Panc1 (cell line): ENCODE data around the gene UBQLN1. TPM values are rescaled to one million over a fixed set of nuclear protein-coding genes. Genes with fewer than 3 reads are reported as not detected.

Source experiments
- ATAC-seq: fragments of 200-7000 bp; cut with Tn5 transposase; 2 replicates; pipeline ENCODE4 v1.9.1; 2020; ENCODE audit warnings: mild to moderate bottlenecking, moderate library complexity
- BruUV-seq: library from RNA; stranded (reverse); fragments of 400-500 nt; replicated peaks from 2 replicates; lab custom pipeline; 2021; lab: Mats Ljungman, UMichigan
- CTCF ChIA-PET: fragments of 300-600 bp; sonication (Branson Sonifier 250); formaldehyde crosslinking; loops from one replicate; lab custom pipeline; 2022; ENCODE audit warnings: antibody characterized with exemption; lab: Charles Lee
- POLR2A ChIA-PET: fragments of 300-600 bp; sonication (Branson Sonifier 250); formaldehyde crosslinking; loops from one replicate; lab custom pipeline; 2022; ENCODE audit warnings: antibody characterized with exemption; lab: Charles Lee
- DNase-seq: peaks from one replicate; pipeline ENCODE4 v3.0.0-alpha.2; 2010; ENCODE audit warnings: low read depth, low spot score
- H3K27ac ChIP-seq: 2 replicates; pipeline ENCODE4 v1.5.1; 2011; ENCODE audit warnings: mild to moderate bottlenecking, low read length, inconsistent platforms
- H3K27me3 ChIP-seq: fragments of 200-500 bp; sonication (Bioruptor generic); 2 replicates; pipeline ENCODE4 v1.6.0; 2014; ENCODE audit warnings: low read length, inconsistent platforms; ENCODE audit not compliant: control insufficient read depth, insufficient read depth
- H3K36me3 ChIP-seq: fragments of 200-500 bp; sonication (Bioruptor generic); 2 replicates; pipeline ENCODE4 v1.5.1; 2014; ENCODE audit warnings: inconsistent platforms, mild to moderate bottlenecking, low read length, moderate library complexity; ENCODE audit not compliant: control insufficient read depth, insufficient read depth
- H3K4me1 ChIP-seq: 2 replicates; pipeline ENCODE4 v1.5.1; 2011; ENCODE audit warnings: inconsistent platforms, mild to moderate bottlenecking, low read length, moderate library complexity; ENCODE audit not compliant: control insufficient read depth, insufficient read depth
- H3K4me3 ChIP-seq, 2 experiments: 2 replicates each; pipeline ENCODE4 v1.5.1; 2011 to 2012; ENCODE audit warnings: low read depth in 2 of 2, low read length in 2 of 2, mild to moderate bottlenecking in 2 of 2, inconsistent platforms in 1 of 2, moderate library complexity in 1 of 2
- H3K9me3 ChIP-seq: fragments of 200-500 bp; sonication (Bioruptor generic); 2 replicates; pipeline ENCODE4 v1.5.1; 2014; ENCODE audit warnings: low read depth, mild to moderate bottlenecking, inconsistent platforms, low read length, moderate library complexity; ENCODE audit not compliant: control insufficient read depth, insufficient read depth
- POLR2AphosphoS5 ChIP-seq: IDR thresholded peaks from 2 replicates; pipeline ENCODE4 v1.6.1; 2012; ENCODE audit warnings: mild to moderate bottlenecking, low read depth, low read length, moderate library complexity
- SIN3A ChIP-seq: IDR thresholded peaks from 2 replicates; pipeline ENCODE4 v1.6.1; 2012; ENCODE audit warnings: low read depth, mild to moderate bottlenecking, low read length, moderate library complexity, borderline replicate concordance; ENCODE audit not compliant: insufficient read depth
- TCF7L2 ChIP-seq: IDR thresholded peaks from 2 replicates; pipeline ENCODE4 v1.6.1; 2011; ENCODE audit warnings: mild to moderate bottlenecking, low read depth, low read length, inconsistent platforms
- in situ Hi-C: cut with HindIII; loops from 2 replicates; pipeline ENCODE4 v1.10.0; 2016; ENCODE audit warnings: low sequenced_read_pairs, low pct_unique_long_range_greater_than_20kb
- intact Hi-C: fragments of 100-400 bp; cut with micrococcal nuclease; formaldehyde crosslinking; loops from one replicate; pipeline ENCODE4 v1.10.0; 2022; ENCODE audit not compliant: unreplicated experiment
- total RNA-seq: library from RNA; stranded (reverse); gene quantifications from one replicate; pipeline ENCODE4 v1.2.1, GENCODE V29; 2021; ENCODE audit not compliant: unreplicated experiment
- TF ChIP-seq, protein P1 (sequence below), 2 experiments: IDR thresholded peaks; 2 replicates each; pipeline ENCODE4 v1.6.1; 2011 to 2012; ENCODE audit warnings: low read depth in 2 of 2, control low read depth in 1 of 2, low read length in 1 of 2, mild to moderate bottlenecking in 1 of 2, moderate library complexity in 1 of 2; ENCODE audit not compliant: insufficient read depth in 1 of 2
- TF ChIP-seq, protein P2 (sequence below): fragments of 450-650 bp; IDR thresholded peaks from 2 replicates; pipeline ENCODE4 v1.5.1; 2017; ENCODE audit warnings: mild to moderate bottlenecking

The UBQLN1 gene
- total RNA-seq, 1 experiment from 2014 or later = 92.8 TPM

DNA sequence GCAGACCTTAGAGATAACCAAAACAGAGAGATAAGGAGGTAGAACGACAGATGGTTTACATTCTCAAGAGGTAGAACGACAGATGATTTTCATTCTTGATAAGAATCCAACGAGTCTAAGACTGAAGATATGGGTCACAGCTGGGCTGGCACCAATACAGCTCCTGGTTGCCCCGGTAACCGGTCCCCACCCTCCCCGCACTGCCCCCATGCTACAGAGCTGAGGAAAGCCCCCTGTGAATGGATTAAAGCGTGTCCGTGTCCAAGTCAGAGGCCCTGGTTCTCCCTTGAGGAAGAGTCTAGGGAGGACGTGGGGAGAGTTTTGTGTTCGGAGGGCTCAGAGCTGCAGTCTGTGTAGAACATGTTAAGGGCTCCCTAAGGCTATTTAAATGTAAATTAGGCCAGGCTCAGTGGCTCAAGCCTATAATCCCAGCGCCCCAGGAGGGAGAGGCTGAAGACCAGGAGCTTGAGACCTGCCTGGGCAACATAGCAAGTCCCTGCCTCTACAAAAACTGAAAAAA, 76.8 kb downstream of the UBQLN1 start:
- H3K27me3 ChIP-seq = no peaks in the 10 kb centered on the region
- DNase-seq = no peak
- ATAC-seq = no peak
- POLR2A ChIA-PET = interaction anchor here (0.6 kb wide), 1 partner anchor 275 kb away, joined by 4 read pairs; no protein-coding TSS in a partner anchor
- no peak overlapping the region for H3K4me3 ChIP-seq
- H3K27ac ChIP-seq = no peak overlapping the region
- H3K36me3 ChIP-seq = no peaks in the 10 kb centered on the region
- H3K9me3 ChIP-seq = no peaks in the 10 kb centered on the region
- CTCF ChIA-PET = no interaction called here
- intact Hi-C loops (no loop called here), in situ Hi-C loops (no loop called here)
- H3K4me1 ChIP-seq = no peaks in the 10 kb centered on the region
- TF ChIP-seq SIN3A = no peak
- TF ChIP-seq, protein P1, sequence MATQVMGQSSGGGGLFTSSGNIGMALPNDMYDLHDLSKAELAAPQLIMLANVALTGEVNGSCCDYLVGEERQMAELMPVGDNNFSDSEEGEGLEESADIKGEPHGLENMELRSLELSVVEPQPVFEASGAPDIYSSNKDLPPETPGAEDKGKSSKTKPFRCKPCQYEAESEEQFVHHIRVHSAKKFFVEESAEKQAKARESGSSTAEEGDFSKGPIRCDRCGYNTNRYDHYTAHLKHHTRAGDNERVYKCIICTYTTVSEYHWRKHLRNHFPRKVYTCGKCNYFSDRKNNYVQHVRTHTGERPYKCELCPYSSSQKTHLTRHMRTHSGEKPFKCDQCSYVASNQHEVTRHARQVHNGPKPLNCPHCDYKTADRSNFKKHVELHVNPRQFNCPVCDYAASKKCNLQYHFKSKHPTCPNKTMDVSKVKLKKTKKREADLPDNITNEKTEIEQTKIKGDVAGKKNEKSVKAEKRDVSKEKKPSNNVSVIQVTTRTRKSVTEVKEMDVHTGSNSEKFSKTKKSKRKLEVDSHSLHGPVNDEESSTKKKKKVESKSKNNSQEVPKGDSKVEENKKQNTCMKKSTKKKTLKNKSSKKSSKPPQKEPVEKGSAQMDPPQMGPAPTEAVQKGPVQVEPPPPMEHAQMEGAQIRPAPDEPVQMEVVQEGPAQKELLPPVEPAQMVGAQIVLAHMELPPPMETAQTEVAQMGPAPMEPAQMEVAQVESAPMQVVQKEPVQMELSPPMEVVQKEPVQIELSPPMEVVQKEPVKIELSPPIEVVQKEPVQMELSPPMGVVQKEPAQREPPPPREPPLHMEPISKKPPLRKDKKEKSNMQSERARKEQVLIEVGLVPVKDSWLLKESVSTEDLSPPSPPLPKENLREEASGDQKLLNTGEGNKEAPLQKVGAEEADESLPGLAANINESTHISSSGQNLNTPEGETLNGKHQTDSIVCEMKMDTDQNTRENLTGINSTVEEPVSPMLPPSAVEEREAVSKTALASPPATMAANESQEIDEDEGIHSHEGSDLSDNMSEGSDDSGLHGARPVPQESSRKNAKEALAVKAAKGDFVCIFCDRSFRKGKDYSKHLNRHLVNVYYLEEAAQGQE (IDR thresholded peaks at IDR 0.05; ENCODE audit: insufficient read depth in 1 of 2, low read depth in 2 of 2, low read length in 1 of 2) = no peak
- TF ChIP-seq POLR2AphosphoS5 = no peak
- TF ChIP-seq TCF7L2 = no peak
- TF ChIP-seq, protein P2, sequence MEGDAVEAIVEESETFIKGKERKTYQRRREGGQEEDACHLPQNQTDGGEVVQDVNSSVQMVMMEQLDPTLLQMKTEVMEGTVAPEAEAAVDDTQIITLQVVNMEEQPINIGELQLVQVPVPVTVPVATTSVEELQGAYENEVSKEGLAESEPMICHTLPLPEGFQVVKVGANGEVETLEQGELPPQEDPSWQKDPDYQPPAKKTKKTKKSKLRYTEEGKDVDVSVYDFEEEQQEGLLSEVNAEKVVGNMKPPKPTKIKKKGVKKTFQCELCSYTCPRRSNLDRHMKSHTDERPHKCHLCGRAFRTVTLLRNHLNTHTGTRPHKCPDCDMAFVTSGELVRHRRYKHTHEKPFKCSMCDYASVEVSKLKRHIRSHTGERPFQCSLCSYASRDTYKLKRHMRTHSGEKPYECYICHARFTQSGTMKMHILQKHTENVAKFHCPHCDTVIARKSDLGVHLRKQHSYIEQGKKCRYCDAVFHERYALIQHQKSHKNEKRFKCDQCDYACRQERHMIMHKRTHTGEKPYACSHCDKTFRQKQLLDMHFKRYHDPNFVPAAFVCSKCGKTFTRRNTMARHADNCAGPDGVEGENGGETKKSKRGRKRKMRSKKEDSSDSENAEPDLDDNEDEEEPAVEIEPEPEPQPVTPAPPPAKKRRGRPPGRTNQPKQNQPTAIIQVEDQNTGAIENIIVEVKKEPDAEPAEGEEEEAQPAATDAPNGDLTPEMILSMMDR = no peak
- no TSS peak for BruUV-seq

DNA sequence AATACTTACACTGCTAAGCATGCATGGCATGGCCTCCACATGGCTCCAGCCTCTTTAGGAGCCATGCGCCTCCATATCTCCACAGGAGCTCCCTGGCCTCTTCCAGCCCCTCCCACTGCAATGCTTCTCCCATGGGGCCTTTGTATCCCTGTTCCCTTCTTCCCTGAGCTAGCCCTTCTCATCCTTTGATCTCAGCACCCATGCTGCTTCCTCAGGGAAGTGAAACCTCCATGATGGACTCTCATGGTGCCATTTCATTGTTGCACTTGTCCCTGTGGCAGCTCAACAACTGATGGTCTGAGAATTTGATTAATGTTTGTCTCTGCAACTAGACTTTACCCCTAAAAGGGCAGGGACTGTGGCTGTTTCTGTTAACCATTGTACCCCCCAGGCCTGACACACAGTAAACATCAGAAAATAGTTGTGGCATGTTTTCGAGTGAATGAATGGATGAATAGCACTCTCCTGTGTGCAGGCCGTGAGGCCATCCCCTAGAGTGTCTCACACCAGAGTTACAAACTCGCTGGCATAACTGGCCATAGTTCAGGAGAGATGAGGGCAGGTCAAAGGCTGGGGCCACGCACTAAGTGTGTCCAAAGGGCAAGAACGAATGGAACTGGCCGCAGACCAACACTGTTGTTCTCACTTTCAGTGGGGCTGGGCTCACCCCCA, 78.2 kb downstream of the UBQLN1 start:
- ATAC-seq (no peak), DNase-seq (no peak)
- no peaks in the 10 kb centered on the region for H3K36me3 ChIP-seq
- BruUV-seq = no TSS peak
- POLR2A ChIA-PET = interaction anchor here (0.8 kb wide), 1 partner anchor 410 kb away, joined by 3 read pairs; no protein-coding TSS in a partner anchor
- no peak overlapping the region for H3K4me3 ChIP-seq
- intact Hi-C loops = no loop called here
- H3K9me3 ChIP-seq = no peaks in the 10 kb centered on the region
- TF ChIP-seq, protein P2 = no peak
- no peak for TF ChIP-seq POLR2AphosphoS5
- TF ChIP-seq TCF7L2 = no peak
- TF ChIP-seq SIN3A = no peak
- TF ChIP-seq, protein P1 (IDR thresholded peaks at IDR 0.05; ENCODE audit: insufficient read depth in 1 of 2, low read depth in 2 of 2, low read length in 1 of 2) = no peak
- H3K27ac ChIP-seq = no peak overlapping the region
- in situ Hi-C loops = no loop called here
- H3K27me3 ChIP-seq = no peaks in the 10 kb centered on the region
- CTCF ChIA-PET = no interaction called here
- no peaks in the 10 kb centered on the region for H3K4me1 ChIP-seq
